Stimulated activated effector memory CD8-positive, alpha-beta T cell treated with anti-CD3 and anti-CD28 coated beads, Interleukin-12 subunit alpha, Interleukin-12 subunit beta, amount 100 ng/mL, for 72 hours (primary cell): ENCODE data around the gene PLEKHA7.

Source experiments
- ATAC-seq: fragments of 150-1000 bp; cut with Tn5 transposase; 2 replicates; pipeline ENCODE4 v1.10.0; 2021
- DNase-seq, 2 donors: peaks; one replicate each; pipeline ENCODE4 v3.0.0; 2021 to 2022; ENCODE audit warnings: low spot score in 2 of 2
- H3K27ac Mint-ChIP-seq: one replicate; pipeline ENCODE4 v1.8.0; 2022; ENCODE audit warnings: mild to moderate bottlenecking, mixed read lengths
- H3K36me3 Mint-ChIP-seq: one replicate; pipeline ENCODE4 v1.8.0; 2022; ENCODE audit warnings: mild to moderate bottlenecking, mixed read lengths
- H3K4me1 Mint-ChIP-seq: one replicate; pipeline ENCODE4 v1.8.0; 2022; ENCODE audit warnings: mixed read lengths
- H3K4me3 Mint-ChIP-seq: one replicate; pipeline ENCODE4 v1.8.0; 2022; ENCODE audit warnings: mild to moderate bottlenecking, mixed read lengths
- H3K9me3 Mint-ChIP-seq: one replicate; pipeline ENCODE4 v1.8.0; 2022; ENCODE audit warnings: mixed read lengths

Gene PLEKHA7

DNA sequence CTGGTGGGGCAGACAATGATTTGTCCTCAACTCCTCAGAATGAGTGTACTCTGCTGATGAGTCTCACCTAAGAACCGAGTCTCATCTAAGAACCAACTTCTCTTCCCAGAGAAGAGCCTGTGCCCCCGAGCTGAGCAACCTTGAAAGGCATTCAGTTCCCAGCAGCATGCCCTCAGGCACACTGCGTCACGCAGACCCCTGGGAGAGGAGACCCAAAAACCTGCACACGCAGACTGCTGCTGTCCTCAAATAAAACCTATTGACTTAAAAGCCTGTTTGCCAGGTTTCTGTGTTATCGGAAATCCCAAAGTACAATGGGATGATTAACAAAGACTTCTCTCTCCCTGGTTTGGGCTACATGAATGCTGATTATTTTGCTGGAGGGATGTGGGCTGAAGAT, 154.6 kb downstream of the PLEKHA7 start:
- ATAC-seq: no peak
- Mint-ChIP-seq H3K36me3 (no peaks in the 10 kb centered on the region), H3K4me3 (no peak overlapping the region), H3K27ac (no peak overlapping the region), H3K9me3 (peaks cover under 1% of the 10 kb centered on the region), H3K4me1 (peaks cover 17% of the 10 kb centered on the region)
- DNase-seq: no peak

- H3K9me3 Mint-ChIP-seq: no peaks in the 10 kb centered on the region
- no peak overlapping the region for H3K27ac Mint-ChIP-seq
- H3K4me1 Mint-ChIP-seq: peaks cover 5% of the 10 kb centered on the region
- ATAC-seq: no peak
- no peak for DNase-seq
- H3K36me3 Mint-ChIP-seq: no peaks in the 10 kb centered on the region
- no peak overlapping the region for H3K4me3 Mint-ChIP-seq
Measured at GRCh38 chr11:16857186-16857585, 157.0 kb downstream of the PLEKHA7 start.

DNA sequence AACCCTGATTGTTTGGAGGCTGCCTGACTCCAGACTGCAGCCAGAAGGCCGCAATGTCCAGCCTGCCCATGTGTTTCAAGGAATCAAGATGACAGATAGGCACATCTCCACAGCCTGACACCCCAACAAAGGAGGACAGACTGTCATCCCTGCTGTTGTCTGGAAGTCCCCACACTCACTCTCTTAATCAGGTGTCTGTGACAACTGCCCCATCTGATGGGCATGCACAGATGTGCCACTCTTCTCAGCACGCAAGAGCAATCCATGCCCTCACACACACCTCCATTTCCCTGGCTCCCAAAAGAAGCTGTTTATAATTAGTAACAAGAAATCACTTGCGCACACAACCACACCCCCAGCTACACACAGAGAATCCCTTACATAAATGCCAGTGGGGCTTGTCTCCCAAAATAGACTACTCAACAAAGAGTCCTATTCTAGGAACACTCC, 158.2 kb downstream of the PLEKHA7 start:
- no peak overlapping the region for H3K27ac Mint-ChIP-seq
- DNase-seq: no peak
- no peak overlapping the region for H3K4me3 Mint-ChIP-seq
- no peaks in the 10 kb centered on the region for H3K36me3 Mint-ChIP-seq
- no peaks in the 10 kb centered on the region for H3K9me3 Mint-ChIP-seq
- H3K4me1 Mint-ChIP-seq: no peaks in the 10 kb centered on the region
- ATAC-seq: no peak

DNA sequence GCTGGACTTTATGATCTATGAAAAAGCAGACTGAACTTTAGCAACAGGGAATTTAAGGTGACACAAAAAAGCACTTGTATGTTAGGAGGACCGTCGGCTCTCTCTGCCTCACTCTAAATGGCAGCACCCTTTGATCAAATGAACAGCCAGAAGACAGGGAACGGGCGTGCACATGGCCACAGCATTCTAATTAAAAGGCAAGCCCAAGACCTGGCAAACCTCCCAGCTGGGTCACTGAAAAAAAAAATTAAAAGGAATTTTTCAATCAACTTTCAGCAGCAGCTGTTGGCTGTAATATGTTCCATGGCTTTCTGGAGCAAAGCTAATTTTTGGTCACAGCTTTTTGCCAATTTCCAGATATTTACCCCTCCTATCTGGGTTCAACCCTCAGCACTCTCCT, 159.2 kb downstream of the PLEKHA7 start:
- no peak overlapping the region for H3K27ac Mint-ChIP-seq
- ATAC-seq (no peak), DNase-seq (no peak)
- H3K36me3 Mint-ChIP-seq: no peaks in the 10 kb centered on the region
- no peak overlapping the region for H3K4me3 Mint-ChIP-seq
- no peaks in the 10 kb centered on the region for H3K9me3 Mint-ChIP-seq
- no peaks in the 10 kb centered on the region for H3K4me1 Mint-ChIP-seq

DNA sequence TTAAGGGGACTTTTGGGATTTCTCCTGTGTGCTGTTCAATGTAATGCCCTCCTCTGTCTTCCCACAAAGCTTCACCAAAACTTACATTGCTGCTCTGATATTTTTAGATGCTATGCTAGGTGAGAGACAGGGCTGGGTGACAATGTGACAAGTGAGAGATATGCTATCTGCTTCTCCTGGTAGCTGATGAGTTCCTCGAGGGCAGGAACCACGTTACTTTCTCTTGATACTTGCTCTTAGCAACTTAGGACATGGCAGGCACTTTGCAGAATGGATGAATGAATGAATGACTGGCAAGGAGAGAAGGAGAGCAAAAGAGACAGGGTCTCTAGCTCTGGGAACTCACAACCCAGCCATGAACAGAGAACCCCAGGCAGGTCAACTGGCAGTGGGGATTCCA, 160.4 kb downstream of the PLEKHA7 start:
- no peaks in the 10 kb centered on the region for H3K36me3 Mint-ChIP-seq
- H3K4me1 Mint-ChIP-seq: no peaks in the 10 kb centered on the region
- ATAC-seq (no peak), DNase-seq (no peak)
- no peak overlapping the region for H3K27ac Mint-ChIP-seq
- no peak overlapping the region for H3K4me3 Mint-ChIP-seq
- H3K9me3 Mint-ChIP-seq: no peaks in the 10 kb centered on the region

DNA sequence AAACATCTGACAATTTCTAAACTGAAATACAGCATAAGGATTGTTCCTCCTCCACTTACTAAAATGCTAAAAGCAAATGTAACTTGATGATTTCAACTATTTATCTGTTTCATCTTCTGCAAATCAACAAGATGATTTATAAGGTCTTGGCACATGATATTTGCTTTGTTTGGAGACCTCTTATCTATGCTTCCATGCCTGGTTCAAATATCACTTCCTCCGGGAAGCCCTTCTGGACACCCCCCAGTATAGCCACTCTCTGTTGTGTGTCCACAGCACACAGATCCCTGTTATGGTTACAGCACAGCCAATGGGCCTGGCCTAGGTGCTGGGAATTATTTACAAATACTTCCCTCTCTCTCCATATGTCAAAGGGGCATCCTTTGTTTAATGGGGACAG, 160.9 kb downstream of the PLEKHA7 start:
- H3K4me1 Mint-ChIP-seq: no peaks in the 10 kb centered on the region
- H3K4me3 Mint-ChIP-seq: no peak overlapping the region
- no peak for ATAC-seq

DNA sequence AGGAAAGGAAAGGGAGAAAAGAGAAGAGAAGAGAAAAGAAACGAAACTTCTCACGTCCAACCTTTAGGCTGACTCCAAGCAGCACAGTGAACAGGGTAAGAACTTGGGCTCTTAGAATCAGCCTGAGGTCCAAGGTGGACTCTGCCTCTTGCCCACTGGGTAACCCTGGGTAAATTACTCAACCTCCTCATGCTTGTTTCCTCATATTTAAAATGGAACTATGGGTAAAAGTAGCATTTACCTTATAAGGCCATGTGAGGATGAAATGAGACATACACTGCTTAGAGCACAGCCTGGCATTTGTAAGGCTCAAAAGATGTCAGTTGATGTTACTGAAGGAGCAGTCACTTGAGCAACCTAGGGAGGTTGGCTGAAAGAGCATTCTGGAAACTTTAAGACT, 167.9 kb downstream of the PLEKHA7 start:
- peak; percentile 17 for ATAC-seq
- peak overlapping the region; percentile 57 for H3K27ac Mint-ChIP-seq
- H3K4me1 Mint-ChIP-seq: no peaks in the 10 kb centered on the region
- H3K4me3 Mint-ChIP-seq: no peak overlapping the region
- DNase-seq: no peak
- peaks cover 5% of the 10 kb centered on the region for H3K36me3 Mint-ChIP-seq
- no peaks in the 10 kb centered on the region for H3K9me3 Mint-ChIP-seq

More for the DNA sequence above, 160.9 kb downstream of the PLEKHA7 start:
- Mint-ChIP-seq H3K27ac (no peak overlapping the region), H3K36me3 (no peaks in the 10 kb centered on the region), H3K9me3 (no peaks in the 10 kb centered on the region)
- no peak for DNase-seq

- Mint-ChIP-seq H3K36me3 (peaks cover 5% of the 10 kb centered on the region), H3K27ac (peak overlapping the region; percentile 29), H3K4me1 (no peaks in the 10 kb centered on the region), H3K9me3 (no peaks in the 10 kb centered on the region), H3K4me3 (no peak overlapping the region)
- no peak for DNase-seq
- no peak for ATAC-seq
Measured at GRCh38 chr11:16844268-16844771, 169.9 kb downstream of the PLEKHA7 start.

DNA sequence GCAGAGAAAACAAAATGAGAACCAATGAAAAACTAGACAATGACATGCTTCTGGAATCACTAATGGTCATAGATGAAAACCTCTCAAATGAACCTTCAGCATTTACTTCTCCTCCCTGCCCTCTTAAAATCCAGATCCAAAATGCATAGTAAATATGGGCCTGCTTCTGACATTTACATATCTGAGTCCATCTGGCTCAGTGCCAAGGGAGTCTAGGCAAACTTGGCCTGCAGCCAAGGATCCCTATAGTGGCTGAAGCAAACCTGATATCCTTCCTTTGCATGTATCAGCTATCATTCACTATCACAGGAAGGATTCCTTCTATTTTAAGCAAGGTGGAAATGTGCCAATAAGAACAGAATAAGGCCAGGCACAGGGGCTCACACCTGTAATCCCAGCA, 170.9 kb downstream of the PLEKHA7 start:
- Mint-ChIP-seq H3K36me3 (peaks cover 5% of the 10 kb centered on the region), H3K9me3 (no peaks in the 10 kb centered on the region), H3K27ac (no peak overlapping the region), H3K4me3 (no peak overlapping the region), H3K4me1 (no peaks in the 10 kb centered on the region)
- ATAC-seq: no peak
- no peak for DNase-seq

DNA sequence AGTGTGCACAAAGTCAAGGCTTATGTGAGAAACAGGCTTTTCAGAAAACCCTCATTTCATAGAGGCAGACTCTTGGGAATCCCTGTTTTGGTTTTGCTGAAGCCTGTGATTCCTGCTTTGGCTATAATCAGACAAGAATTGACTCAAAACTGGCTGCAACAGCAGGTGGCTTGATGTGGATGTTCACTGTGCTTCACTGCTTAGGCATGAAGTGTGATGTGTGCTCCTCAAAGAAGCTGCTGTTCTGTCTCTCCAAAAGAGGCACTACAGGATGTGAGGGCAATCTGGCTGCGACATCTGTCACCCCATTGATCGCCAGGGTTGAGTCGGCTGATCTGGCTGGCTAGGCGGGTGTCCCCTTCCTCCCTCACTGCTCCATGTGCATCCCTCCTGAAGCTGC, 172.2 kb downstream of the PLEKHA7 start:
- Mint-ChIP-seq H3K36me3 (peaks cover 5% of the 10 kb centered on the region), H3K4me3 (no peak overlapping the region), H3K27ac (no peak overlapping the region), H3K4me1 (no peaks in the 10 kb centered on the region), H3K9me3 (no peaks in the 10 kb centered on the region)
- no peak for ATAC-seq
- DNase-seq: no peak

DNA sequence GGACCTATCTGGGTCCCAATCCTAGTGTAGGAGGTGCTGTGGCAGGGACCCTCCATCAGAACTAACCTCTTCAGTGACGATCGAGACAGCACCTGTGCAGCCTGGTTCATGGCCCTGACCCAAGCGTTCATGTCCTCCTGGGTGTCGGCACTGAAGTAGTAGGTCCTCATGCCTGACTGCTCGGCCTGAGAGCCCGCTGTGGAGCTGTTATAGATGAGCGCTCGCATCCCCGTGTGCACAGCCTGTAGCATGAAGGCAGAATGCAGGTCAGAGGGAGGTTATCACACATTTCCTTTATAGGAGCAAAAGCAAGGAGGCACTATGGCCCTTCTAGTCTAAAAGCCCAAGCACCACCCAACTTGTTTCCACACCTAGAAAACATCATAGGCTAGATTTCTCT, 172.7 kb downstream of the PLEKHA7 start:
- no peak for ATAC-seq
- Mint-ChIP-seq H3K27ac (no peak overlapping the region), H3K4me1 (no peaks in the 10 kb centered on the region), H3K36me3 (peaks cover under 1% of the 10 kb centered on the region), H3K4me3 (no peak overlapping the region), H3K9me3 (no peaks in the 10 kb centered on the region)
- DNase-seq: no peak

- DNase-seq: no peak
- H3K36me3 Mint-ChIP-seq: no peaks in the 10 kb centered on the region
- no peak overlapping the region for H3K27ac Mint-ChIP-seq
- no peaks in the 10 kb centered on the region for H3K9me3 Mint-ChIP-seq
- ATAC-seq: no peak
- H3K4me1 Mint-ChIP-seq: no peaks in the 10 kb centered on the region
- no peak overlapping the region for H3K4me3 Mint-ChIP-seq
Measured at GRCh38 chr11:16840951-16841350, 173.3 kb downstream of the PLEKHA7 start.

GRCh38 chr11:16839821-16840220, 174.4 kb downstream of the PLEKHA7 start:
- DNase-seq: no peak
- H3K4me1 Mint-ChIP-seq: no peaks in the 10 kb centered on the region
- H3K9me3 Mint-ChIP-seq: no peaks in the 10 kb centered on the region
- no peak for ATAC-seq
- H3K4me3 Mint-ChIP-seq: no peak overlapping the region
- peaks cover under 1% of the 10 kb centered on the region for H3K36me3 Mint-ChIP-seq
- H3K27ac Mint-ChIP-seq: no peak overlapping the region

- peaks cover 6% of the 10 kb centered on the region for H3K4me1 Mint-ChIP-seq
- peaks cover 6% of the 10 kb centered on the region for H3K36me3 Mint-ChIP-seq
- no peaks in the 10 kb centered on the region for H3K9me3 Mint-ChIP-seq
- no peak for ATAC-seq
- H3K4me3 Mint-ChIP-seq: no peak overlapping the region
- no peak for DNase-seq
- peak overlapping the region; percentile 75 for H3K27ac Mint-ChIP-seq
Measured at GRCh38 chr11:16834384-16834783, 179.8 kb downstream of the PLEKHA7 start.

GRCh38 chr11:16833026-16833425, 181.2 kb downstream of the PLEKHA7 start:
- peaks cover 6% of the 10 kb centered on the region for H3K4me1 Mint-ChIP-seq
- H3K36me3 Mint-ChIP-seq: peaks cover 6% of the 10 kb centered on the region
- ATAC-seq: no peak
- DNase-seq: no peak
- H3K4me3 Mint-ChIP-seq: no peak overlapping the region
- H3K27ac Mint-ChIP-seq: no peak overlapping the region
- H3K9me3 Mint-ChIP-seq: no peaks in the 10 kb centered on the region

- no peaks in the 10 kb centered on the region for H3K9me3 Mint-ChIP-seq
- peaks cover 6% of the 10 kb centered on the region for H3K36me3 Mint-ChIP-seq
- H3K27ac Mint-ChIP-seq: no peak overlapping the region
- no peak overlapping the region for H3K4me3 Mint-ChIP-seq
- no peak for ATAC-seq
- peaks cover 6% of the 10 kb centered on the region for H3K4me1 Mint-ChIP-seq
- no peak for DNase-seq
Measured at GRCh38 chr11:16832193-16832539, 182.0 kb downstream of the PLEKHA7 start.
